Limb (tissue), 2 donors: ENCODE measurements around the gene RERE.

ENCODE experiments used
- DNase-seq, 2 donors: peaks; one replicate each; pipeline ENCODE4 v3.0.0-alpha.2; 2016; ENCODE audit errors: extremely low spot score in 2 of 2

Gene RERE

GRCh38 chr1:8578132-8578877, 239.1 kb downstream of the RERE start:
- no peak for DNase-seq

GRCh38 chr1:8574985-8575384, 242.5 kb downstream of the RERE start:
- DNase-seq: no peak

- DNase-seq: no peak
These were observed 245.3 kb downstream of the RERE start for GRCh38 chr1:8572106-8572505.

DNA sequence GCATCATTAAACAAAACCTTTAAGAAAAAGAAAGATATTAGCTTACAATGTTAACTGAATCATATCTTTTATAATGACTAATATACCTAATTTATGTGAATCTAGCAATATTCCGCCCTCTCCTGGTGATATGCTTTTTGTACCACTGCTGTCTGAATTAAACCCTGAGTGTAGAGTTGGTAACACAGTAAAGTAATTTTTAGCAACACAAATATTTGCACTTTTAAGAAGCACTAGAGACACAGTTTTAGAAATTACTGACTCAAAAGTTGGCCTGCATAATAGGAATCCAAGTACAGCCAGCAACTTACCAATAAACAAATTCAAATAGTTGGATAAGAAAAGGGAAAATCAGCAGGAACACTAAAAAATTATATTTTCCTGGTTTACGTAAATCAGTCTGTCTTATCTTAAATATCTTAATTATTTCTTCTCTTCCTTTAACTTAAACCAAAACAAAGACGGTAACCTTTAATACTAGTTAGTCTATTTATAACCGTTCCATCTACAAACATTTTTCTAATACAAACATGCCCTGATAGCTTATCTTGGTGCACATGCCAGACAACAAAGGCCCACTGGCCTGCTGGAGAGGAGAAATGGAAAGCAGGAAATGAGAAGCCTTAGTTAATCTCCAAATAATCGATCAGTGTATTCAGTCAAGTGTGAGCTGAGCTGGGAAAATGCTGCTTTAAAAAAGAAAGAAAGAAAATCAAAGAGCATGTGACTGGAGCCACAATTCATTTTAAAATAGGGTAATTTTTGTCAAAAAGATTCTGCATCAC, 246.0 kb downstream of the RERE start:
- DNase-seq: no peak

- DNase-seq: no peak
These were observed 247.0 kb downstream of the RERE start for GRCh38 chr1:8570465-8570864.

DNA sequence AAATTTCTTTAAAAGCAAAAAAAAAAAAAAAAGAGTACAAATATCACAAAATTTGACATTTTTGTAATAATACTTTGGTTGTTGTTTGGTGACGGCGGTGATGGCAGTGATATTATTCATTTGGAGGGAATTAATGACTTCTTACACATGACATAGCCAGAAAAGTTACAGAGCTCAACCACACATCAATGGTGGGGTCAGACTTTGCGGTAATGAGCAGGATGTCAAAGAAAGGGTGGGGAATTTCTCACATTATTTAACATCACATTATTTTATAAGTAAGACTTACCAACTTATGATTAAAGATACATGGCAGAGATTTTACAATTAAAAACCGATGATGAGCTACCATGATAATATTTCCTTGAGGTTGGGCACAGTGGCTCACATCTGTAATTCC, 248.2 kb downstream of the RERE start:
- no peak for DNase-seq

- no peak for DNase-seq
These were observed 248.6 kb downstream of the RERE start for GRCh38 chr1:8568837-8569236.

GRCh38 chr1:8567146-8567545, 250.3 kb downstream of the RERE start:
- no peak for DNase-seq

GRCh38 chr1:8565802-8566201, 251.6 kb downstream of the RERE start:
- DNase-seq: no peak

GRCh38 chr1:8563944-8564537, 253.4 kb downstream of the RERE start:
- DNase-seq: no peak

DNA sequence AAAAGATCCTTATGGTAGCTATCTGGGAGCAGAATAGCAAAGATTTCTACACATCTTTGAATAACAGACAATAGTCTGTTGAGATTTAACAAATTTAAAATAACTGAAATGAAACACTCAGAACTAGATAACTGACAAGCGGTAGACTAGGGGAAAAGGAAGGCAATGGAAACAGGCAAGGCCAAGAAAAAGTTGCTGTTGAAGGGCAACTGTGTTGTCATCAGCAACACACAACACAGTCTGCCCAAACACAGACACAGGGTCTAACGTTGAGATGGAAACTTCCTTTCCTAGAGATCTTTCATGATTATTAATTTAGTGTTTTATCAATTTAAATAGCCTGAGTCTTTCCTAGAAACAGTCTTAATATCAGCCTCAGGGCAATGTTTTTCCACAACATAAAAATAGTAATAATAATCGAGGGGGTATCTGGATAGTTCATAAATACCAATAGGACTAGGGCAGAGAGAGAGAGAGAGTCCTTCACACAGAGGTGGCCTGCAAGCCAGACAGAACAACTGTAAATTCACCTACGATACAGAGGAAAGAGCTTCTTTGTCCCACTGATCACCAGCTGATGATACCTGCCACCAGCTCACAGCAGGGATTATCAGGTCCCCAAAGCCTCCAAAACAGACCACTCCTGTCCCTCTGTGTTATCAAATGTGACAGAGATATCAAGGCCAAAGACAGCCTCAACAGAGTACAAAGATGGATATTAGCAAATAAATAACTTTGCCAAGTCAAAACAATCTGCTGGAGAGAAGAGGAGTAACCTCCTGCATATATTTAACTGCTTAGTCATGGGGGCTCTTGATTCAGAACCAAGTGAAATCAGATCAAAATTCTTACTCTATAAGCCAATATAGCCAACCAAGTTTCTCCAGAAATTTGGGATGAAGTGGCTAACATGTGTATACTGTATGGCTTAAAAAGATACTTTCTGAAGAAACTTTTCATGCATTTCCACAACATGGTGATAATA, 254.3 kb downstream of the RERE start:
- no peak for DNase-seq

- DNase-seq: no peak
These were observed 255.2 kb downstream of the RERE start for GRCh38 chr1:8562222-8562621.

DNA sequence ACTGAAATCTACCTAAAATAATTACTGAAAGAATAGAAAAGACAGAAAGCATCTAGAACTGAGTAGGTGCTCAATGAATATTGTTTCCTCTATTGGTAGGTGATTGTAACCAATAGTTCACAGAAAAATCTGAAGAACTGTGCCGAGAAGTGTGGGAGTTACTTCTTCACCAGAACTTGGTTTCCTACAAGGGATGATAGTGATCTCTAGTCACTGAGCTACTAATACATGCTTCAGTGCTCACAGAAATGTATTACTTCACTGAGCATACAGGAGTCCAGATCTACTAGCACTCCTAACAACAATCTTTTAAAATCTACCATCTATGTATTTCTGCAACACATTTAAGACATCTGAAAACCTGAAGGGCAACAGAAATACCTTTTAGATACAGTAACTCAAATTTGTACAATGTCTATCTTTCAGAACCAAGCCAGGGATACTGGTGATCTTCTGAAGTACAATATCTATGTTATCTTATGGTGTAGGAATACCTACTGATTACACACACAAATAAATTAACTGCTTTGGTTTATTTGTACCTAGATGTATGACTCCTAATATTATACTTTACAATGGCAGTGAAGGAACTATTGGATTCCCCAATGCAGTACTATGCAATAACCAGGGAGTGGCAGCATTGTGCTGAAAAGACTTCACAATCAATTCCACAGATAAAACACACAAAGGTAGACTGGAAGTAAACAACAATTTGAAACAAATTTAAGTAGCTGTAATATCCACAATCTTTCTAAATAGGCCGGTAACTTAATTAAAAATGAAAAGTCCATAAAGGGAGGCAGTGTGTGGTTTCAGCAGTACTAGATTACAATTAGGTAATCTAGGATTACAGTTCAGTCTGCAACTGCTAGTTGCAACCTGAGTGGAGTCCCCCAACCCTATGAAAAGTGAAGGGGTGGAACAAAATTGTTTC, 256.6 kb downstream of the RERE start:
- peak in 1 of 2 donors; percentile 66 for DNase-seq

DNA sequence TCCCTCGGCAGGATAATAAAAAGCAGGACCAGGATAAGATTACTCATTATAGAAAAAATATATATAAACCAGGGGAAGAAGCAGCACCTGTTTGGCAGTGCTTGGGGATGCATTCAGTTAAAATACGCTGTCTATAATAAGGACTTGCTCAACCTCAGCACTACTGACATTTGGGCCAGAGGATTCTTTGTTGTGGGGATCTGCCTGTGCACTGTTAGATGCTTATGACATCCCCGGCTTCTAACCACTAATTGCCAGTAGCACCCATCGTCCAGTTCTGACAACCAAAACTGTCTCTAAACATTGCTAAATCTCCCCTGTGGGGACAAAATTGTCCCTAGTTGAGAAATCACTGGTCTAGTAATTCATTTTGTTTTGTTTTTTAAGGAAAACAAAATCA, 257.4 kb downstream of the RERE start:
- DNase-seq: no peak

DNA sequence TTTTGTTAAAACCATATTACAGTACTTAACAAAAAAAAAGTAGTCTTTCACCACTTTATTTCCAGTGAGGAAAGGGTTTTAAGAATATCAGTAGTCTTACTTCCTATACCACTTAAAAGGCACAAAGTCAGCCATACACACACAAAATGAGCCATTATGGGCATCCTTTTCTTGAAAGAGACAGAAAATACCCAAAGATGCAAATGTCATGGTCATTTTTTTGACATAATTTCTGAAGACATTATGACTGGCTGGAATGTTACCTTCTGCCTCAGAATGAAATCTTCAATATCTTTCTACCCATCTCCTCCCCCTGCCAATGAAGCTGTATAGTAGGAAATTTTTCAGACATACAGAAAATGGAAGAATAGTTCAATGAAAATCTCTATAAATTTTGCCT, 261.9 kb downstream of the RERE start:
- DNase-seq: no peak

- DNase-seq: no peak
These were observed 262.4 kb downstream of the RERE start for GRCh38 chr1:8554956-8555534.

- DNase-seq: no peak
These were observed 264.5 kb downstream of the RERE start for GRCh38 chr1:8552820-8553397.

DNA sequence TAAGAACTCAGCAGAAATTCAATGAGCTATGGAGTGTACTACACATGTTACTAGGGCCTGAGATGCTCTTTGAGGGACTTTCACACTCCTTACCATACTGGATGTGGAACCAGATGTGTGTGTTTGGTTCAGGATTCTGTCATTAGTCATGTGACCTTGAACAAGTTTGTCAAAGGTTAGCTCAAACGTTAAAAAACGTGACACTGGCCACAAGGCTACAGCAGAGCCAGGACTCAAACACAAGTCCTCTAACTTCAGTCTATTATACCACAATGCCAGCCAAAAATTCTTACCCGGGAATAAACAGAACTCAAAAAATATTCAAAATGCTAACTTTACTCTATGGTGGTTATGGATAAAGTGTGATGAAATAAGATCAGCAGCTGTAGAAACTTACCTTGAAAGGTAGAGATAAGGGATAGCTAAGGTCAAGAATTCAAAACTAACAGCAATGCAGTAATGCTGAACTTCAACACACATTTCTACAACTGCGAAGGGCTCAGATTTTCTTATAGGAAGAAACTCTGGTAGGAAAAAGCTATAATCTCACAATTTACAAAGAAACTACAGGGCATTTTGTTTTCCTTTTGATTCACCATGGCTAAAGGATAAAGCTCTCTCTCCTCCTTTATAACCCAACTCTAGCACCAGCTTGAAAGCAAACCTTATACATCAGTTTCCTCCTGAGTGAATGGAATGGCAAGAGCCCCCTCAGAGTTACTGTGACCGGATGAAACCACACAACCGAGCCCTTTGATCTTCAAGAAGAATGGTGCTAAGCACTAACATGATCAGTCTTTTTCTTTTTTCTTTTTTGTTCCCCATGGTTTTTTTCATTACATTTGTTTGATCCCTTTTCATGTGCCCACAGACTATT, 265.6 kb downstream of the RERE start:
- DNase-seq: no peak

DNA sequence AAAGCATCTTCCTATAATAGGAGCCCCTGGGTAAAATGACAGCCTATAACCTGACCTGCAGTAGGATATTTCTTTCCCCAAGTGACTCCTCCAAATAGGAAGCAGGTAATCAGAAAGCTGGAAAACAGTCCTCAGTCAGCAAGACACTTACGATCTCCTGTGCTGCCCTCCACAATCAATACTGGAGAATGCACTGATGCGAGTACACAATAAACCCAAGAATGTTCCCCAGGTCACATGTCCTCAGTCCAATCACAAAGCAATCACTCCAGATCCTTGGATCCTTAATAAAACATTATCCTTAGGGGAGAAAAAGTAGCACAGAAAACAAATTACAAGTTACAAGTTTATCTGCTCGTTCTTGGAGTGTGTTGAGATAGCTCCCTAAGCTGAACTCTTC, 266.4 kb downstream of the RERE start:
- DNase-seq: no peak
